Mesenchymal stem cell (in vitro differentiated cells and primary cell): ENCODE measurements around the gene SUN2. TPM values are rescaled to one million over a fixed set of nuclear protein-coding genes. Genes with fewer than 3 reads are reported as not detected.
"Not testable (repeated sequence)": the region's sequence is repeated elsewhere in the genome, so short reads cannot be mapped to it uniquely, and the experiment has no call there.

Experiments used
- DNase-seq: peaks from one replicate; pipeline ENCODE4 v3.0.0-alpha.2; 2013
- H2AFZ ChIP-seq: one replicate; pipeline ENCODE4 v1.6.1; 2013; ENCODE audit warnings: low read depth, mild to moderate bottlenecking, control low read depth, inconsistent platforms, low read length, moderate library complexity
- H2AK5ac ChIP-seq: 2 replicates; pipeline ENCODE4 v1.6.1; 2013; ENCODE audit warnings: low read length, moderate library complexity, mild to moderate bottlenecking, inconsistent platforms; ENCODE audit not compliant: severe bottlenecking
- H2BK120ac ChIP-seq: one replicate; pipeline ENCODE4 v1.6.1; 2013; ENCODE audit warnings: low read depth, mild to moderate bottlenecking, inconsistent platforms, low read length, moderate library complexity
- H2BK12ac ChIP-seq, 2 experiments: one replicate each; pipeline ENCODE4 v1.6.1; 2013; ENCODE audit warnings: inconsistent platforms in 2 of 2, low read length in 2 of 2, mild to moderate bottlenecking in 2 of 2, moderate library complexity in 2 of 2, control low read depth in 1 of 2
- H2BK15ac ChIP-seq: one replicate; pipeline ENCODE4 v1.6.1; 2013; ENCODE audit warnings: mild to moderate bottlenecking, low read depth, inconsistent platforms; ENCODE audit not compliant: poor library complexity, severe bottlenecking
- H2BK5ac ChIP-seq: 2 replicates; pipeline ENCODE4 v1.6.1; 2013; ENCODE audit warnings: low read depth, mild to moderate bottlenecking, low read length, control low read depth, inconsistent platforms; ENCODE audit not compliant: poor library complexity, severe bottlenecking
- H3K14ac ChIP-seq, 2 experiments: one replicate each; pipeline ENCODE4 v1.6.1; 2013; ENCODE audit warnings: inconsistent platforms in 2 of 2, low read length in 2 of 2, control low read depth in 1 of 2, mild to moderate bottlenecking in 1 of 2, moderate library complexity in 1 of 2
- H3K18ac ChIP-seq, 2 experiments: one replicate each; pipeline ENCODE4 v1.6.1; 2013; ENCODE audit warnings: inconsistent platforms in 2 of 2, low read length in 2 of 2, control low read depth in 1 of 2, low read depth in 1 of 2, mild to moderate bottlenecking in 1 of 2
- H3K23ac ChIP-seq, 2 experiments: one replicate each; pipeline ENCODE4 v1.6.1; 2013; ENCODE audit warnings: inconsistent platforms in 2 of 2, low read length in 2 of 2, mild to moderate bottlenecking in 2 of 2, moderate library complexity in 2 of 2, control low read depth in 1 of 2
- H3K27ac ChIP-seq: 2 replicates; pipeline ENCODE4 v1.5.1; 2013; ENCODE audit warnings: mild to moderate bottlenecking, moderate library complexity, low read length, control low read depth, inconsistent platforms; ENCODE audit not compliant: poor library complexity, severe bottlenecking
- H3K27me3 ChIP-seq, 2 experiments: 2 replicates each; pipeline versions ENCODE4 v1.6.1 to v1.7.0; 2013; ENCODE audit warnings: low read length in 2 of 2, mild to moderate bottlenecking in 2 of 2, moderate library complexity in 2 of 2, control low read depth in 1 of 2, inconsistent platforms in 1 of 2; ENCODE audit not compliant: control insufficient read depth in 1 of 2, insufficient read depth in 1 of 2
- H3K36me3 ChIP-seq, 2 experiments: 2 replicates each; pipeline versions ENCODE4 v1.6.1 to v1.7.0; 2013; ENCODE audit warnings: low read length in 2 of 2, control low read depth in 1 of 2, inconsistent platforms in 1 of 2, low read depth in 1 of 2, mild to moderate bottlenecking in 1 of 2; ENCODE audit not compliant: insufficient read depth in 2 of 2, control insufficient read depth in 1 of 2
- H3K4ac ChIP-seq, 2 experiments: one replicate each; pipeline ENCODE4 v1.6.1; 2013; ENCODE audit warnings: inconsistent platforms in 2 of 2, low read length in 2 of 2, mild to moderate bottlenecking in 2 of 2, moderate library complexity in 2 of 2, control low read depth in 1 of 2, low read depth in 1 of 2
- H3K4me1 ChIP-seq: 2 replicates; pipeline ENCODE4 v1.6.1; 2013; ENCODE audit warnings: low read depth, low read length, control low read depth; ENCODE audit not compliant: control insufficient read depth, insufficient read depth
- H3K4me2 ChIP-seq: 2 replicates; pipeline ENCODE4 v1.6.1; 2013; ENCODE audit warnings: low read length, mild to moderate bottlenecking, inconsistent platforms; ENCODE audit not compliant: poor library complexity, severe bottlenecking
- H3K4me3 ChIP-seq, 2 experiments: 2 replicates each; pipeline versions ENCODE4 v1.5.1 to v1.7.0; 2013; ENCODE audit warnings: low read length in 2 of 2, mild to moderate bottlenecking in 2 of 2, control low read depth in 1 of 2, low read depth in 1 of 2; ENCODE audit not compliant: insufficient read depth in 1 of 2
- H3K79me1 ChIP-seq: replicated peaks from 2 replicates; pipeline ENCODE4 v1.6.1; 2013; ENCODE audit warnings: mild to moderate bottlenecking, control low read depth, low read length, inconsistent platforms; ENCODE audit not compliant: poor library complexity, severe bottlenecking
- H3K9ac ChIP-seq: 2 replicates; pipeline ENCODE4 v1.7.0; 2013; ENCODE audit warnings: mild to moderate bottlenecking, low read length, moderate library complexity
- H3K9me3 ChIP-seq: 2 replicates; pipeline ENCODE4 v1.7.0; 2013; ENCODE audit warnings: mild to moderate bottlenecking, low read length; ENCODE audit not compliant: control insufficient read depth
- H4K8ac ChIP-seq: one replicate; pipeline ENCODE4 v1.6.1; 2013; ENCODE audit warnings: inconsistent platforms, mild to moderate bottlenecking, low read length, moderate library complexity
- H4K91ac ChIP-seq: one replicate; pipeline ENCODE4 v1.6.1; 2013; ENCODE audit warnings: mild to moderate bottlenecking, low read length, inconsistent platforms
- WGBS: methylation state at CpG from one replicate; pipeline ENCODE4 v1.1.7; 2013; ENCODE audit warnings: mixed read lengths; 5-methylcytosine and 5-hydroxymethylcytosine counted together
- polyA plus RNA-seq, 2 experiments: library from polyadenylated mRNA; stranded (reverse); fragments of 200-250 nt; gene quantifications; one replicate each; pipeline ENCODE4 v1.2.3, GENCODE V29; 2013

The SUN2 gene, protein sequence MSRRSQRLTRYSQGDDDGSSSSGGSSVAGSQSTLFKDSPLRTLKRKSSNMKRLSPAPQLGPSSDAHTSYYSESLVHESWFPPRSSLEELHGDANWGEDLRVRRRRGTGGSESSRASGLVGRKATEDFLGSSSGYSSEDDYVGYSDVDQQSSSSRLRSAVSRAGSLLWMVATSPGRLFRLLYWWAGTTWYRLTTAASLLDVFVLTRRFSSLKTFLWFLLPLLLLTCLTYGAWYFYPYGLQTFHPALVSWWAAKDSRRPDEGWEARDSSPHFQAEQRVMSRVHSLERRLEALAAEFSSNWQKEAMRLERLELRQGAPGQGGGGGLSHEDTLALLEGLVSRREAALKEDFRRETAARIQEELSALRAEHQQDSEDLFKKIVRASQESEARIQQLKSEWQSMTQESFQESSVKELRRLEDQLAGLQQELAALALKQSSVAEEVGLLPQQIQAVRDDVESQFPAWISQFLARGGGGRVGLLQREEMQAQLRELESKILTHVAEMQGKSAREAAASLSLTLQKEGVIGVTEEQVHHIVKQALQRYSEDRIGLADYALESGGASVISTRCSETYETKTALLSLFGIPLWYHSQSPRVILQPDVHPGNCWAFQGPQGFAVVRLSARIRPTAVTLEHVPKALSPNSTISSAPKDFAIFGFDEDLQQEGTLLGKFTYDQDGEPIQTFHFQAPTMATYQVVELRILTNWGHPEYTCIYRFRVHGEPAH
- polyA plus RNA-seq (2013, experiment 1 of 2): 22.3 TPM
- 21.7 TPM for polyA plus RNA-seq (2013, experiment 2 of 2)

DNA sequence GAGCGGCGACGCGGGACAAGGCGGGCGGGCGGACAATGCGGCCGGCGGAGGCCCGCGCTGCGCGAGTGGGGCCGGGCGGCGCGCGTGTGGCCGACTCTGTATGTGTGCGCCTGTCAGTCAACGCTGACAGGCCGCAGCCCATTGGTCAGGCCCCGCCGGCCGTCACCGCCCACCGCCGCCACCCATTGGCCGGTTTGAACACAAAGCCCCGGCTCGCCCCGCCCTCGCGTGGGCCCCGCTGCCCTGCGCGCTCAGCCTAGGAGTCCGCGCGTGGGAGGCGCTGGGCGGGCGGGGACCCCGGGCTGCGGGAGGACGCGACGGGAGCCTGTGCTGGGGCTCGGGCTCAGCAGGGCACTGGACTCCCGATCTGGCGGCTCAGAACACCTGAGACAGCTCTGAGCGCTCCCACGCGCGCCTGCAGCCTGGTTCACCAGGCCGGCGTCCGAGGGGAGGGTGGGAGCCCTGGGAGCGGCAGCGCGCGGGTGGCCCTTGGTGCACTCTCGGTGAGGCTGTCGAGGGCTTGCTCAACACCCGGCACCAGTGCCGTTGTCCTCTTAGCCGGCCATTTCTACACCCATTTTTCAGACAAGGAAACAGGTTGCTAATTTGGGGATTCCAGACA is at the start of gene SUN2:
Gene SUN2 (minus strand): TSS at position 88 of the 622 bp plus-strand sequence. CDS start 3,370 bp downstream, outside the sequence.
- Histone ChIP-seq H3K9me3 (no peaks in the 10 kb centered on the region), H3K4me1 (peaks cover 15% of the 10 kb centered on the region), H3K18ac (peak within 1 kb of the TSS; percentile 82 to 88), H3K4me2 (peak within 1 kb of the TSS; percentile 85), H3K4ac (peak within 1 kb of the TSS; percentile 37 to 82), H4K8ac (peak within 1 kb of the TSS; percentile 96), H3K4me3 (peak within 1 kb of the TSS; percentile 77 to 88), H3K36me3 (peaks cover 15 to 19% of the 10 kb centered on the region in 2 experiments), H3K27ac (peak within 1 kb of the TSS; percentile 77), H2BK5ac (no peak within 1 kb of the TSS), H3K14ac (peak within 1 kb of the TSS in 1 of 2 experiments; percentile 47), H3K23ac (no peak within 1 kb of the TSS), H3K27me3 (no peaks in the 10 kb centered on the region), H2BK15ac (no peak within 1 kb of the TSS), H3K79me1 (peaks cover 19% of the 10 kb centered on the region), H2AK5ac (no peak within 1 kb of the TSS), H2AFZ (peak within 1 kb of the TSS; percentile 88), H3K9ac (peak within 1 kb of the TSS; percentile 94), H4K91ac (peak within 1 kb of the TSS; percentile 76), H2BK120ac (peak within 1 kb of the TSS; percentile 13), H2BK12ac (peak within 1 kb of the TSS in 1 of 2 experiments; percentile 47)
- WGBS: 1% methylated on average over 47 of the region's 68 CpGs
- DNase-seq: peak; percentile 85

DNA sequence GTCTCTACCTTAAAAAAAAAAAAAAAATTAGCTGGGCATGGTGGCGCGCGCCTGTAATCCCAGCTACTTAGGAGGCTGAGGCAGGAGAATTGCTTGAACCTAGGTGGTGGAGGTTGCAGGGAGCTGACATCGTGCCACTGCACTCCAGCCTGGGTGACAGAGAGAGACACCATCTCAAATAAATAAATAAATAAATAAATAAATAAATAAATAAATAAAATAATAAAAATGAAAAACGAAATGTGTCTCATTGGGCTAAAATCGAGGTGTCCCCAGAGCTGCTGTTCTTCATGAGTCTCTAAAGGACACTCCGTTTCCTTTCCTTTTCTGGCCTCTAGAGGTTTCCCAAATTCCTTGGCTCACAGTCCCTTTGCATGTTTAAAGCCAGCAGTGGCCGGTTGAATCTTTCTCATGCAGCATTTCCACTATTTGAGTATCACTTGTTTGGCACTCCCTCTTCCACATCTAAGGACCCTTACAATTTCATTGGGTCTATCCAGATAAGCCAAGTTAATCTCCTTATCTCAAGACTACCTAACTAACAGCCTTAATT is 49.3 kb upstream of the SUN2 start:
- H2AFZ ChIP-seq, H3K18ac ChIP-seq, H3K36me3 ChIP-seq, H2BK12ac ChIP-seq, H3K23ac ChIP-seq, H3K4me3 ChIP-seq, H3K9ac ChIP-seq, H3K4ac ChIP-seq, H4K8ac ChIP-seq, H3K79me1 ChIP-seq, H4K91ac ChIP-seq, H2BK120ac ChIP-seq, H3K9me3 ChIP-seq, DNase-seq, H2AK5ac ChIP-seq, H3K4me2 ChIP-seq, H3K27ac ChIP-seq, H3K4me1 ChIP-seq, H3K14ac ChIP-seq, H2BK15ac ChIP-seq, H2BK5ac ChIP-seq: not testable (repeated sequence)
- H3K27me3 ChIP-seq: peaks cover 0 to 13% of the 10 kb centered on the region in 2 experiments
- WGBS: 78% methylated on average over 7 of the region's 8 CpGs

DNA sequence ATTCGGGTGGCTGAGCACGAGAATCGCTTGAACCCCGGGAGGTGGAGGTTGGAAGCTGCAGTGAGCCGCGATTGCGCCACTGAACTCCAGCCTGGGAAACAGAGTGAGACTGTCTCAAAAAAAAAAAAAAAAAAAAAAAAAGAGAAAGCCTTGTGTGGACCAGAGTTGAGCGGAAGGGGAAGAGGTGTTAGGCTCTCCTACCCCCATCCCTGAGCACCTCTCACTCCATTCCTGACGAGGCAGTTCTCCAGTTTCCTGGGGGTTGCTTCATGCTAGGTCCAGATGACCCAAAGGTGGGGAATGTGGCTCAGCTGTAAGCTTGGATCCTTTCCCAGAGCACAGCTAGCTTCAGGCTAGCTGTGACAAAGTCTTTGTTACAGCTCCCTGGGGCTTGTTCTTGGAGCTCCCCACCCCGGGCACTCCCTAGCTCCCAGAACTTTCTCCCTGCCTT is 46.9 kb upstream of the SUN2 start:
- H4K8ac ChIP-seq: no peak overlapping the region
- H4K91ac ChIP-seq: no peak overlapping the region
- peak; percentile 86 for DNase-seq
- no peak overlapping the region for H3K14ac ChIP-seq
- H3K23ac ChIP-seq: no peak overlapping the region
- H3K27ac ChIP-seq: peak overlapping the region; percentile 9
- H3K18ac ChIP-seq: no peak overlapping the region
- H3K4me3 ChIP-seq: no peak overlapping the region
- 27% methylated on average over 8 of the region's 10 CpGs for WGBS
- H3K36me3 ChIP-seq: no peaks in the 10 kb centered on the region
- H2BK12ac ChIP-seq: no peak overlapping the region
- no peak overlapping the region for H2AK5ac ChIP-seq
- H3K9me3 ChIP-seq: no peaks in the 10 kb centered on the region
- no peak overlapping the region for H2BK120ac ChIP-seq
- no peak overlapping the region for H3K4me2 ChIP-seq
- H2BK15ac ChIP-seq: no peak overlapping the region
- no peak overlapping the region for H2AFZ ChIP-seq
- no peak overlapping the region for H3K4ac ChIP-seq
- peaks cover 6% of the 10 kb centered on the region for H3K4me1 ChIP-seq
- H3K27me3 ChIP-seq: peaks cover 0 to 31% of the 10 kb centered on the region in 2 experiments
- H3K9ac ChIP-seq: no peak overlapping the region
- no peak overlapping the region for H2BK5ac ChIP-seq
- H3K79me1 ChIP-seq: no peaks in the 10 kb centered on the region
